ENCODE results near the gene RANBP1. TPM values are rescaled to one million over a fixed set of nuclear protein-coding genes. Genes with fewer than 3 reads are reported as not detected.

The RANBP1 gene
- total RNA-seq, 1 experiment from 2014 or later = 443 TPM

DNA sequence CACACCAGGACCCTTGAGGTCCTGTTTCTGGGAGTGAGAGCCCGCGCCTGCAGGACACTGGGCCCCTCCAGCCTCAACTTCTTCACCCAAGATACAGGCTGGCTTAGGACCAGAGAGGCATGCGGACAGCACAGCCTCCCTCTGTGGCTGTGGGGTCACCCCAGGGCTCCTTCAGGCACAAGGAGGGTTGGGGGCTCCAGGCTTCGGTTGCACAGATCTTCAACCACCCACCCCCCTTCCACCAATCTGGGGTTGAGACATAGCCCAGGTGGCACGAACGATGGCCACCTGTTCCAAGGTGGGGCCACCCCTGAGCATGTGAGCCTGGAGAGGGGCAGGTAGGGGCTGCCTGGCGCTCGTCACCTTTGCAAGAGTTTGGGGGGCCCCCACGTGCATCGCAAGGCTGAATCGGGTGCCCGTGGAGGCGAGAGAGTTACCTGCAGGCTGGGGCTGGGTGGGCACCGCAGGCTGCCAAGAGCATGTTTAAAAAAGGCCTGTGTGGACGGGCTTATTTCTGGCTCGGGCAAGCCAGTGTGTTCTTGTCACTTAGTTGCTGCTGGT lies 16.9 kb downstream of the RANBP1 start:
- H3K4me3 Mint-ChIP-seq = peak overlapping the region; percentile 62
- TF ChIP-seq E2F4 (CRISPR knock-in tag; IDR thresholded peaks at IDR 0.05; ENCODE audit: borderline replicate concordance, low read depth) = no peak
- TF ChIP-seq, protein P1, sequence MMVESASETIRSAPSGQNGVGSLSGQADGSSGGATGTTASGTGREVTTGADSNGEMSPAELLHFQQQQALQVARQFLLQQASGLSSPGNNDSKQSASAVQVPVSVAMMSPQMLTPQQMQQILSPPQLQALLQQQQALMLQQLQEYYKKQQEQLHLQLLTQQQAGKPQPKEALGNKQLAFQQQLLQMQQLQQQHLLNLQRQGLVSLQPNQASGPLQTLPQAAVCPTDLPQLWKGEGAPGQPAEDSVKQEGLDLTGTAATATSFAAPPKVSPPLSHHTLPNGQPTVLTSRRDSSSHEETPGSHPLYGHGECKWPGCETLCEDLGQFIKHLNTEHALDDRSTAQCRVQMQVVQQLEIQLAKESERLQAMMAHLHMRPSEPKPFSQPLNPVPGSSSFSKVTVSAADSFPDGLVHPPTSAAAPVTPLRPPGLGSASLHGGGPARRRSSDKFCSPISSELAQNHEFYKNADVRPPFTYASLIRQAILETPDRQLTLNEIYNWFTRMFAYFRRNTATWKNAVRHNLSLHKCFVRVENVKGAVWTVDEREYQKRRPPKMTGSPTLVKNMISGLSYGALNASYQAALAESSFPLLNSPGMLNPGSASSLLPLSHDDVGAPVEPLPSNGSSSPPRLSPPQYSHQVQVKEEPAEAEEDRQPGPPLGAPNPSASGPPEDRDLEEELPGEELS (CRISPR knock-in tag; IDR thresholded peaks at IDR 0.05) = no peak
- TF ChIP-seq TP53 (CRISPR knock-in tag; IDR thresholded peaks at IDR 0.05) = no peak
- TF ChIP-seq, protein P2, sequence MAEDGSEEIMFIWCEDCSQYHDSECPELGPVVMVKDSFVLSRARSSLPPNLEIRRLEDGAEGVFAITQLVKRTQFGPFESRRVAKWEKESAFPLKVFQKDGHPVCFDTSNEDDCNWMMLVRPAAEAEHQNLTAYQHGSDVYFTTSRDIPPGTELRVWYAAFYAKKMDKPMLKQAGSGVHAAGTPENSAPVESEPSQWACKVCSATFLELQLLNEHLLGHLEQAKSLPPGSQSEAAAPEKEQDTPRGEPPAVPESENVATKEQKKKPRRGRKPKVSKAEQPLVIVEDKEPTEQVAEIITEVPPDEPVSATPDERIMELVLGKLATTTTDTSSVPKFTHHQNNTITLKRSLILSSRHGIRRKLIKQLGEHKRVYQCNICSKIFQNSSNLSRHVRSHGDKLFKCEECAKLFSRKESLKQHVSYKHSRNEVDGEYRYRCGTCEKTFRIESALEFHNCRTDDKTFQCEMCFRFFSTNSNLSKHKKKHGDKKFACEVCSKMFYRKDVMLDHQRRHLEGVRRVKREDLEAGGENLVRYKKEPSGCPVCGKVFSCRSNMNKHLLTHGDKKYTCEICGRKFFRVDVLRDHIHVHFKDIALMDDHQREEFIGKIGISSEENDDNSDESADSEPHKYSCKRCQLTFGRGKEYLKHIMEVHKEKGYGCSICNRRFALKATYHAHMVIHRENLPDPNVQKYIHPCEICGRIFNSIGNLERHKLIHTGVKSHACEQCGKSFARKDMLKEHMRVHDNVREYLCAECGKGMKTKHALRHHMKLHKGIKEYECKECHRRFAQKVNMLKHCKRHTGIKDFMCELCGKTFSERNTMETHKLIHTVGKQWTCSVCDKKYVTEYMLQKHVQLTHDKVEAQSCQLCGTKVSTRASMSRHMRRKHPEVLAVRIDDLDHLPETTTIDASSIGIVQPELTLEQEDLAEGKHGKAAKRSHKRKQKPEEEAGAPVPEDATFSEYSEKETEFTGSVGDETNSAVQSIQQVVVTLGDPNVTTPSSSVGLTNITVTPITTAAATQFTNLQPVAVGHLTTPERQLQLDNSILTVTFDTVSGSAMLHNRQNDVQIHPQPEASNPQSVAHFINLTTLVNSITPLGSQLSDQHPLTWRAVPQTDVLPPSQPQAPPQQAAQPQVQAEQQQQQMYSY (CRISPR knock-in tag; IDR thresholded peaks at IDR 0.05) = no peak
- no peak for TF ChIP-seq ZNF317 (CRISPR knock-in tag; IDR thresholded peaks at IDR 0.05; ENCODE audit: borderline replicate concordance, low read depth)
- TF ChIP-seq CREM (CRISPR knock-in tag; IDR thresholded peaks at IDR 0.05) = no peak
- no peak for TF ChIP-seq RORB (CRISPR knock-in tag; IDR thresholded peaks at IDR 0.05)
- TF ChIP-seq TCF7 (CRISPR knock-in tag; IDR thresholded peaks at IDR 0.05; ENCODE audit: low read depth) = no peak
- no peak for TF ChIP-seq NFATC4 (CRISPR knock-in tag; IDR thresholded peaks at IDR 0.05)
- no peak for TF ChIP-seq SP1 (CRISPR knock-in tag; conservative IDR thresholded peaks at IDR 0.05)
- no peak for TF ChIP-seq ZMAT4 (CRISPR knock-in tag; IDR thresholded peaks at IDR 0.05)
- ATAC-seq (no peak), DNase-seq (ENCODE audit: low spot score) (no peak)
- H3K4me1 Mint-ChIP-seq = 0 out of 2 replicates have a peak, but pooled peaks cover 6% of the 10 kb centered on the region
- CTCF ChIA-PET = no interaction called here
- H3K27ac Mint-ChIP-seq = no peak overlapping the region
- H3K27me3 Mint-ChIP-seq (ENCODE audit: low read depth) = no peaks in the 10 kb centered on the region
- peaks cover 3% of the 10 kb centered on the region; the same call in 1 of the 2 replicates for H3K36me3 Mint-ChIP-seq
- POLR2A ChIA-PET = no interaction called here
- H3K9me3 Mint-ChIP-seq = no peaks in the 10 kb centered on the region

- Mint-ChIP-seq H3K27ac (no peak overlapping the region; the same call in 1 of the 2 replicates), H3K4me3 (peak overlapping the region; percentile 47), H3K36me3 (no peaks in the 10 kb centered on the region), H3K4me1 (0 out of 2 replicates have a peak, but pooled peaks cover 6% of the 10 kb centered on the region), H3K27me3 (ENCODE audit: low read depth) (no peaks in the 10 kb centered on the region), H3K9me3 (no peaks in the 10 kb centered on the region)
- POLR2A ChIA-PET = no interaction called here
- ATAC-seq = no peak
- no peak for DNase-seq (ENCODE audit: low spot score)
- CTCF ChIA-PET = no interaction called here
- no peak for TF ChIP-seq ESRRA (CRISPR knock-in tag; IDR thresholded peaks at IDR 0.05; ENCODE audit: borderline replicate concordance)
- TF ChIP-seq, protein P1 (CRISPR knock-in tag; IDR thresholded peaks at IDR 0.05) = no peak
- TF ChIP-seq, protein P3, sequence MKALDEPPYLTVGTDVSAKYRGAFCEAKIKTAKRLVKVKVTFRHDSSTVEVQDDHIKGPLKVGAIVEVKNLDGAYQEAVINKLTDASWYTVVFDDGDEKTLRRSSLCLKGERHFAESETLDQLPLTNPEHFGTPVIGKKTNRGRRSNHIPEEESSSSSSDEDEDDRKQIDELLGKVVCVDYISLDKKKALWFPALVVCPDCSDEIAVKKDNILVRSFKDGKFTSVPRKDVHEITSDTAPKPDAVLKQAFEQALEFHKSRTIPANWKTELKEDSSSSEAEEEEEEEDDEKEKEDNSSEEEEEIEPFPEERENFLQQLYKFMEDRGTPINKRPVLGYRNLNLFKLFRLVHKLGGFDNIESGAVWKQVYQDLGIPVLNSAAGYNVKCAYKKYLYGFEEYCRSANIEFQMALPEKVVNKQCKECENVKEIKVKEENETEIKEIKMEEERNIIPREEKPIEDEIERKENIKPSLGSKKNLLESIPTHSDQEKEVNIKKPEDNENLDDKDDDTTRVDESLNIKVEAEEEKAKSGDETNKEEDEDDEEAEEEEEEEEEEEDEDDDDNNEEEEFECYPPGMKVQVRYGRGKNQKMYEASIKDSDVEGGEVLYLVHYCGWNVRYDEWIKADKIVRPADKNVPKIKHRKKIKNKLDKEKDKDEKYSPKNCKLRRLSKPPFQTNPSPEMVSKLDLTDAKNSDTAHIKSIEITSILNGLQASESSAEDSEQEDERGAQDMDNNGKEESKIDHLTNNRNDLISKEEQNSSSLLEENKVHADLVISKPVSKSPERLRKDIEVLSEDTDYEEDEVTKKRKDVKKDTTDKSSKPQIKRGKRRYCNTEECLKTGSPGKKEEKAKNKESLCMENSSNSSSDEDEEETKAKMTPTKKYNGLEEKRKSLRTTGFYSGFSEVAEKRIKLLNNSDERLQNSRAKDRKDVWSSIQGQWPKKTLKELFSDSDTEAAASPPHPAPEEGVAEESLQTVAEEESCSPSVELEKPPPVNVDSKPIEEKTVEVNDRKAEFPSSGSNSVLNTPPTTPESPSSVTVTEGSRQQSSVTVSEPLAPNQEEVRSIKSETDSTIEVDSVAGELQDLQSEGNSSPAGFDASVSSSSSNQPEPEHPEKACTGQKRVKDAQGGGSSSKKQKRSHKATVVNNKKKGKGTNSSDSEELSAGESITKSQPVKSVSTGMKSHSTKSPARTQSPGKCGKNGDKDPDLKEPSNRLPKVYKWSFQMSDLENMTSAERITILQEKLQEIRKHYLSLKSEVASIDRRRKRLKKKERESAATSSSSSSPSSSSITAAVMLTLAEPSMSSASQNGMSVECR (CRISPR knock-in tag; IDR thresholded peaks at IDR 0.05; ENCODE audit: borderline replicate concordance) = no peak
- TF ChIP-seq NFE2L1 (CRISPR knock-in tag; IDR thresholded peaks at IDR 0.05) = no peak
- TF ChIP-seq RORB (CRISPR knock-in tag; IDR thresholded peaks at IDR 0.05) = no peak
- no peak for TF ChIP-seq TEAD1 (CRISPR knock-in tag; IDR thresholded peaks at IDR 0.05)
These were observed 18.1 kb downstream of the RANBP1 start for GRCh38 chr22:20133930-20134549.
